GM18951 (cell line): ENCODE results near the gene GTF2F2.

Experiments used
- POLR2A ChIP-seq: IDR thresholded peaks from 4 replicates; pipeline ENCODE4 v1.6.1; 2011; ENCODE audit warnings: mild to moderate bottlenecking; ENCODE audit not compliant: insufficient read length, insufficient read depth; ENCODE audit errors: extremely low read depth
- in situ Hi-C: fragments of 300-500 bp; cut with MboI; formaldehyde crosslinking; loops from one replicate; pipeline ENCODE4 v1.12.0; 2022; ENCODE audit warnings: low sequenced_read_pairs, mixed read lengths, inconsistent platforms; ENCODE audit not compliant: unreplicated experiment

The GTF2F2 gene

GRCh38 chr13:45280751-45281634 lies 160.7 kb downstream of the GTF2F2 start:
- in situ Hi-C loops: no loop called here
- TF ChIP-seq POLR2A: no peak

GRCh38 chr13:45282994-45283393 lies 162.7 kb downstream of the GTF2F2 start:
- in situ Hi-C loops: no loop called here
- no peak for TF ChIP-seq POLR2A

- in situ Hi-C loops: no loop called here
These were observed 169.7 kb downstream of the GTF2F2 start for GRCh38 chr13:45289936-45290563.

GRCh38 chr13:45292176-45292575 lies 171.9 kb downstream of the GTF2F2 start:
- TF ChIP-seq POLR2A: no peak
- in situ Hi-C loops: no loop called here

More at GRCh38 chr13:45289936-45290563, 169.7 kb downstream of the GTF2F2 start:
- no peak for TF ChIP-seq POLR2A

- in situ Hi-C loops: loop anchor here (5.0 kb wide), 1 partner anchor 243 kb away; no protein-coding TSS in a partner anchor
- no peak for TF ChIP-seq POLR2A
These were observed 175.2 kb downstream of the GTF2F2 start for GRCh38 chr13:45295536-45295935.

GRCh38 chr13:45296259-45296658 lies 175.9 kb downstream of the GTF2F2 start:
- in situ Hi-C loops: loop anchor here (5.0 kb wide), 1 partner anchor 244 kb away; no protein-coding TSS in a partner anchor
- no peak for TF ChIP-seq POLR2A

- in situ Hi-C loops: loop anchor here (5.0 kb wide), 1 partner anchor 245 kb away; no protein-coding TSS in a partner anchor
- TF ChIP-seq POLR2A: no peak
These were observed 177.3 kb downstream of the GTF2F2 start for GRCh38 chr13:45297456-45298205.

- TF ChIP-seq POLR2A: no peak
- in situ Hi-C loops: loop anchor here (5.0 kb wide), 1 partner anchor 246 kb away; no protein-coding TSS in a partner anchor
These were observed 177.8 kb downstream of the GTF2F2 start for GRCh38 chr13:45298206-45298505.

GRCh38 chr13:45298550-45298949 lies 178.2 kb downstream of the GTF2F2 start:
- in situ Hi-C loops: loop anchor here (5.0 kb wide), 1 partner anchor 246 kb away; no protein-coding TSS in a partner anchor

- no peak for TF ChIP-seq POLR2A
- in situ Hi-C loops: loop anchor here (5.0 kb wide), 1 partner anchor 247 kb away; no protein-coding TSS in a partner anchor
These were observed 178.9 kb downstream of the GTF2F2 start for GRCh38 chr13:45299194-45299593.

GRCh38 chr13:45300190-45300985 lies 180.1 kb downstream of the GTF2F2 start:
- TF ChIP-seq POLR2A: no peak
- in situ Hi-C loops: loop anchor here (25.0 kb wide), 1 partner anchor 813 kb away; no protein-coding TSS in a partner anchor

- in situ Hi-C loops: loop anchor here (25.0 kb wide), 1 partner anchor 814 kb away; no protein-coding TSS in a partner anchor
- no peak for TF ChIP-seq POLR2A
These were observed 181.0 kb downstream of the GTF2F2 start for GRCh38 chr13:45301263-45301662.
